GM18505 (cell line): ENCODE results near the gene TARS3.
"Not testable (repeated sequence)": the region's sequence is repeated elsewhere in the genome, so short reads cannot be mapped to it uniquely, and the experiment has no call there.

ENCODE experiments used
- ATAC-seq: cut with Tn5 transposase; IDR thresholded peaks from one replicate; pipeline ENCODE4 v1.9.1; 2021; ENCODE audit not compliant: unreplicated experiment
- POLR2A ChIP-seq: IDR thresholded peaks from 4 replicates; pipeline ENCODE4 v1.6.1; 2011; ENCODE audit warnings: borderline replicate concordance; ENCODE audit not compliant: insufficient read depth, insufficient read length; ENCODE audit errors: extremely low read depth

Gene TARS3

GRCh38 chr15:101723874-101724674, at the start of gene TARS3:
TARS3 (minus strand) TSS chr15:101724473; CDS start chr15:101724387, 86 bp downstream.
- peak; percentile 86 for TF ChIP-seq POLR2A
- peak; percentile 85 for ATAC-seq

- no peak for ATAC-seq
- no peak for TF ChIP-seq POLR2A
Observed at GRCh38 chr15:101773496-101774100, 49.3 kb upstream of the TARS3 start.

GRCh38 chr15:101772921-101773320, 48.6 kb upstream of the TARS3 start:
- no peak for ATAC-seq

GRCh38 chr15:101767083-101767640, 42.9 kb upstream of the TARS3 start:
- not testable (repeated sequence) for ATAC-seq

More at GRCh38 chr15:101772921-101773320, 48.6 kb upstream of the TARS3 start:
- TF ChIP-seq POLR2A, result no peak

- no peak for TF ChIP-seq POLR2A
- no peak for ATAC-seq
Observed at GRCh38 chr15:101765772-101766456, 41.6 kb upstream of the TARS3 start.

GRCh38 chr15:101765340-101765671, 41.0 kb upstream of the TARS3 start:
- not testable (repeated sequence) for ATAC-seq

- ATAC-seq, result not testable (repeated sequence)
Observed at GRCh38 chr15:101764669-101765339, 40.5 kb upstream of the TARS3 start.

GRCh38 chr15:101746716-101747082, 22.4 kb upstream of the TARS3 start:
- peak; percentile 35 for ATAC-seq

- not testable (repeated sequence) for ATAC-seq
Observed at GRCh38 chr15:101734837-101735236, 10.6 kb upstream of the TARS3 start.

- no peak for TF ChIP-seq POLR2A
- no peak for ATAC-seq
Observed at GRCh38 chr15:101733545-101733944, 9.3 kb upstream of the TARS3 start.

GRCh38 chr15:101732772-101733171, 8.5 kb upstream of the TARS3 start:
- TF ChIP-seq POLR2A, result no peak
- ATAC-seq, result no peak

- no peak for TF ChIP-seq POLR2A
- ATAC-seq, result no peak
Observed at GRCh38 chr15:101731746-101732145, 7.5 kb upstream of the TARS3 start.

GRCh38 chr15:101727186-101727585, 2.9 kb upstream of the TARS3 start:
- TF ChIP-seq POLR2A, result no peak
- no peak for ATAC-seq

- no peak for ATAC-seq
- TF ChIP-seq POLR2A, result no peak
Observed at GRCh38 chr15:101725073-101725472, 800 bp upstream of the TARS3 start.

GRCh38 chr15:101724675-101725005, 367 bp upstream of the TARS3 start:
- no peak for TF ChIP-seq POLR2A
- ATAC-seq, result no peak
